ENCODE data around the gene OR5AL1.

OR5AL1 gene

GRCh38 chr11:56404393-56404792 is 8.1 kb upstream of the OR5AL1 start:
- H3K36me3 ChIP-seq, result no peaks in the 10 kb centered on the region
- TF ChIP-seq, protein P1, sequence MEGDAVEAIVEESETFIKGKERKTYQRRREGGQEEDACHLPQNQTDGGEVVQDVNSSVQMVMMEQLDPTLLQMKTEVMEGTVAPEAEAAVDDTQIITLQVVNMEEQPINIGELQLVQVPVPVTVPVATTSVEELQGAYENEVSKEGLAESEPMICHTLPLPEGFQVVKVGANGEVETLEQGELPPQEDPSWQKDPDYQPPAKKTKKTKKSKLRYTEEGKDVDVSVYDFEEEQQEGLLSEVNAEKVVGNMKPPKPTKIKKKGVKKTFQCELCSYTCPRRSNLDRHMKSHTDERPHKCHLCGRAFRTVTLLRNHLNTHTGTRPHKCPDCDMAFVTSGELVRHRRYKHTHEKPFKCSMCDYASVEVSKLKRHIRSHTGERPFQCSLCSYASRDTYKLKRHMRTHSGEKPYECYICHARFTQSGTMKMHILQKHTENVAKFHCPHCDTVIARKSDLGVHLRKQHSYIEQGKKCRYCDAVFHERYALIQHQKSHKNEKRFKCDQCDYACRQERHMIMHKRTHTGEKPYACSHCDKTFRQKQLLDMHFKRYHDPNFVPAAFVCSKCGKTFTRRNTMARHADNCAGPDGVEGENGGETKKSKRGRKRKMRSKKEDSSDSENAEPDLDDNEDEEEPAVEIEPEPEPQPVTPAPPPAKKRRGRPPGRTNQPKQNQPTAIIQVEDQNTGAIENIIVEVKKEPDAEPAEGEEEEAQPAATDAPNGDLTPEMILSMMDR (IDR thresholded peaks at IDR 0.05; ENCODE audit: low read depth, low read length), result no peak
- no peak for DNase-seq

DNA sequence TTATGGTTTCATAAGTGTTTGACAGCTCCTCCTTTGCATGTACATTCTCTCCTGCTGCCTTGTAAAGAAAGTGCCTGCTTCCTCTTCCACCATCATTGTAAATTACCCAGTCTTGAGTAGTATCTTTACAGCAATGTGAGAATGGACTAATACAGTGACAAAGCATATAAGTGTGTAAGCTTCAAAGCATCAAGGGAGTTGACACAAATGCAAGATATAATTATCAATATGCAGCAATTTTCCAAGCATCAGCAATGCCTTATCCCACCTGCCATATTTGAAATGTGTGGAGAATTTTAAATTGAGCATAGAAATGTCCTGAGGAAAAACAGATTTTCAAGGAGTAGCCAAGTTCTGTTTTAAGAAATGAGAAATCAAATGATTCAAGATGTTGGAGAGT is 1.7 kb upstream of the OR5AL1 start:
- Histone ChIP-seq H3K4me3 (ENCODE audit: low read depth, low read length) (no peak overlapping the region), H3K4me1 (no peaks in the 10 kb centered on the region), H3K27me3 (no peaks in the 10 kb centered on the region), H3K9me3 (no peaks in the 10 kb centered on the region), H3K36me3 (no peaks in the 10 kb centered on the region)
- DNase-seq, result no peak
- TF ChIP-seq, protein P1 (IDR thresholded peaks at IDR 0.05; ENCODE audit: low read depth, low read length), result no peak

More at GRCh38 chr11:56404393-56404792, 8.1 kb upstream of the OR5AL1 start:
- Histone ChIP-seq H3K9me3 (no peaks in the 10 kb centered on the region), H3K4me1 (no peaks in the 10 kb centered on the region), H3K27me3 (no peaks in the 10 kb centered on the region), H3K4me3 (ENCODE audit: low read depth, low read length) (no peak overlapping the region)

DNA sequence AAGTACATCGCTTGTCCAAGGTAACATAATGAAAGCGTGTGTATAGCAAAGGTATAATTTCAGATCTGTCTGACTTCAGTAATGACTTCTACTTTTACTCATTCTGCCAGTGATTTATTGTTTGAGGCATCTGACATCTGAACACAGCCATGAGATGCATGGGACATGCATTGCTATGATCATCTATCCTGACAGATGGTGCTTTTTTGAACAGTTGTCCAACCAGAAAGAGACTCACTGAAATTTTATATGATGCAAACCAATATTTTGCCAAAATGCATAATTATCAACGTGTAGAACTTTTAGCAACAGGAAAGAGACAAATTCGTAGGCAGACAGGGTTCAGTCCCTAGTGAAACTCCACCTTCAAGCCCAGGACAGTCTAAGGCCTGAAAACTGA is 41.0 kb downstream of the OR5AL1 start:
- Histone ChIP-seq H3K36me3 (no peaks in the 10 kb centered on the region), H3K4me3 (ENCODE audit: low read depth, low read length) (no peak overlapping the region), H3K9me3 (no peaks in the 10 kb centered on the region), H3K27me3 (no peaks in the 10 kb centered on the region), H3K4me1 (no peaks in the 10 kb centered on the region)
- no peak for DNase-seq
- TF ChIP-seq, protein P1 (IDR thresholded peaks at IDR 0.05; ENCODE audit: low read depth, low read length), result no peak

DNA sequence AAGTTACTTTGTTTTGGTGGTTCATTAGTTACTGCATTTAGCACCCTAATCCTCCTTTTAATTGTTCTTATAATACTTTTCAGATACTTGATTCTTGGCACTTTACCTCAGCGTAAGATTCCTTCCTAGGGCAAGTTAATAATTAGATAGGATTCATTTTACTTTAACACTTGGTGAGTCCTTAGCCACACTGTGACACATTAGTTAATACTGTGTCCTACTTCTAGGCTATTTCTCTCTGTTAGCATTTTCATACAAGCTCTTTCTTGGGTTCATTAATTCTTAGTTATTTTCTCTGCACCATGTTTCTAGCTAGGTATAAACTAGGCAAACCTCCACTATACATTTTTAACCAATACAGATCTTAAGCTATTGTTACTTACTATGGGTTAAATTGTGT is 44.6 kb downstream of the OR5AL1 start:
- TF ChIP-seq, protein P1 (IDR thresholded peaks at IDR 0.05; ENCODE audit: low read depth, low read length), result no peak
- Histone ChIP-seq H3K4me3 (ENCODE audit: low read depth, low read length) (no peak overlapping the region), H3K27me3 (no peaks in the 10 kb centered on the region), H3K36me3 (no peaks in the 10 kb centered on the region), H3K9me3 (no peaks in the 10 kb centered on the region), H3K4me1 (no peaks in the 10 kb centered on the region)
- DNase-seq, result no peak
